Caco-2 (cell line): ENCODE data around the gene PRC1. TPM values are rescaled to one million over a fixed set of nuclear protein-coding genes. Genes with fewer than 3 reads are reported as not detected.

ENCODE experiments used
- BruUV-seq: library from RNA; stranded (reverse); fragments of 400-500 nt; replicated peaks from 2 replicates; lab custom pipeline; 2021; lab: Mats Ljungman, UMichigan
- CTCF ChIA-PET: fragments of 300-600 bp; sonication (Branson Sonifier 250); formaldehyde crosslinking; loops from one replicate; lab custom pipeline; 2022; ENCODE audit warnings: antibody characterized with exemption; lab: Charles Lee
- POLR2A ChIA-PET: fragments of 300-600 bp; sonication (Branson Sonifier 250); formaldehyde crosslinking; loops from one replicate; lab custom pipeline; 2022; ENCODE audit warnings: antibody characterized with exemption; lab: Charles Lee
- DNase-seq, 2 experiments: peaks; one replicate each; pipeline versions ENCODE4 v3.0.0 to v3.0.0-alpha.2; 2020 to 2022
- H3K27me3 ChIP-seq: replicated peaks from 2 replicates; pipeline ENCODE4 v1.6.0; 2011; ENCODE audit warnings: low read length; ENCODE audit not compliant: control insufficient read depth, insufficient read depth
- H3K36me3 ChIP-seq: 2 replicates; pipeline ENCODE4 v1.5.1; 2011; ENCODE audit warnings: low read length; ENCODE audit not compliant: control insufficient read depth, insufficient read depth
- H3K4me1 ChIP-seq: fragments of 250-450 bp; sonication (Bioruptor Pico); 2 replicates; pipeline ENCODE4 v1.5.1; 2020; ENCODE audit warnings: mild to moderate bottlenecking
- H3K4me3 ChIP-seq: 2 replicates; pipeline ENCODE4 v1.5.1; 2011; ENCODE audit warnings: low read depth, mild to moderate bottlenecking, control low read depth, low read length
- H3K9me3 ChIP-seq: fragments of 250-450 bp; sonication (Bioruptor Pico); 2 replicates; pipeline ENCODE4 v1.5.1; 2020; ENCODE audit warnings: mild to moderate bottlenecking, moderate library complexity
- H3K27ac Mint-ChIP-seq: one replicate; pipeline ENCODE4 v1.8.0; 2022; ENCODE audit warnings: mixed read lengths; ENCODE audit not compliant: unreplicated experiment
- H3K27me3 Mint-ChIP-seq: one replicate; pipeline ENCODE4 v1.8.0; 2022; ENCODE audit warnings: mixed read lengths; ENCODE audit not compliant: insufficient read depth, unreplicated experiment
- H3K36me3 Mint-ChIP-seq: one replicate; pipeline ENCODE4 v1.8.0; 2022; ENCODE audit warnings: mild to moderate bottlenecking, mixed read lengths; ENCODE audit not compliant: insufficient read depth, unreplicated experiment
- H3K4me1 Mint-ChIP-seq: one replicate; pipeline ENCODE4 v1.8.0; 2022; ENCODE audit warnings: low read depth, mixed read lengths; ENCODE audit not compliant: unreplicated experiment
- H3K4me3 Mint-ChIP-seq: one replicate; pipeline ENCODE4 v1.8.0; 2022; ENCODE audit warnings: mild to moderate bottlenecking, moderate library complexity, mixed read lengths; ENCODE audit not compliant: unreplicated experiment
- H3K9me3 Mint-ChIP-seq: one replicate; pipeline ENCODE4 v1.8.0; 2022; ENCODE audit warnings: mixed read lengths; ENCODE audit not compliant: unreplicated experiment
- CTCF ChIP-seq, 2 experiments: fragments of 200-600 bp in 1 of 2; IDR thresholded peaks; 1 replicate in 1 of 2; 2 replicates in 1 of 2; pipeline versions ENCODE4 v1.5.1 to v1.8.0; 2011 to 2022; ENCODE audit warnings: antibody characterized with exemption in 1 of 2, control low read depth in 1 of 2, inconsistent platforms in 1 of 2, low read depth in 1 of 2, low read length in 1 of 2, mild to moderate bottlenecking in 1 of 2, moderate library complexity in 1 of 2; ENCODE audit not compliant: insufficient read depth in 1 of 2, severe bottlenecking in 1 of 2, unreplicated experiment in 1 of 2
- intact Hi-C: fragments of 100-400 bp; cut with micrococcal nuclease; formaldehyde crosslinking; loops from one replicate; pipeline ENCODE4 v1.10.0; 2022; ENCODE audit not compliant: unreplicated experiment
- total RNA-seq: library from RNA; stranded (reverse); gene quantifications from 2 replicates; pipeline ENCODE4 v1.2.3, GENCODE V29; 2022

PRC1 gene
- total RNA-seq, 1 experiment from 2014 or later: 145 TPM

GRCh38 chr15:90962021-90962420, 32.3 kb downstream of the PRC1 start:
- no peak overlapping the region for H3K4me3 ChIP-seq
- Mint-ChIP-seq H3K9me3 (no peaks in the 10 kb centered on the region), H3K27ac (no peak overlapping the region), H3K4me3 (no peak overlapping the region), H3K36me3 (peaks cover 76% of the 10 kb centered on the region), H3K4me1 (peaks cover 6% of the 10 kb centered on the region), H3K27me3 (no peaks in the 10 kb centered on the region)
- intact Hi-C loops: no loop called here
- POLR2A ChIA-PET: no interaction called here
- DNase-seq: no peak
- H3K9me3 ChIP-seq: no peaks in the 10 kb centered on the region
- TF ChIP-seq CTCF (IDR thresholded peaks at IDR 0.05; ENCODE audit: insufficient read depth in 1 of 2, low read depth in 1 of 2, low read length in 1 of 2, severe bottlenecking in 1 of 2, unreplicated experiment in 1 of 2): no peak
- no peaks in the 10 kb centered on the region for H3K27me3 ChIP-seq
- BruUV-seq: no TSS peak
- CTCF ChIA-PET: no interaction called here
- H3K4me1 ChIP-seq: no peaks in the 10 kb centered on the region
- peaks cover 1% of the 10 kb centered on the region for H3K36me3 ChIP-seq

GRCh38 chr15:90960298-90961091, 33.8 kb downstream of the PRC1 start:
- CTCF ChIA-PET: no interaction called here
- peaks cover 4% of the 10 kb centered on the region for H3K4me1 ChIP-seq
- intact Hi-C loops: no loop called here
- peak overlapping the region; percentile 45 for H3K27ac Mint-ChIP-seq
- no peaks in the 10 kb centered on the region for H3K27me3 Mint-ChIP-seq
- peaks cover 60% of the 10 kb centered on the region for H3K36me3 Mint-ChIP-seq
- no TSS peak for BruUV-seq
- H3K27me3 ChIP-seq: no peaks in the 10 kb centered on the region
- no peak for TF ChIP-seq CTCF (IDR thresholded peaks at IDR 0.05; ENCODE audit: insufficient read depth in 1 of 2, low read depth in 1 of 2, low read length in 1 of 2, severe bottlenecking in 1 of 2, unreplicated experiment in 1 of 2)
- H3K36me3 ChIP-seq: peaks cover 1% of the 10 kb centered on the region
- H3K4me1 Mint-ChIP-seq: peaks cover 6% of the 10 kb centered on the region
- DNase-seq: no peak
- POLR2A ChIA-PET: no interaction called here
- H3K4me3 ChIP-seq: no peak overlapping the region
- no peak overlapping the region for H3K4me3 Mint-ChIP-seq
- no peaks in the 10 kb centered on the region for H3K9me3 ChIP-seq
- H3K9me3 Mint-ChIP-seq: no peaks in the 10 kb centered on the region

GRCh38 chr15:90959894-90960293, 34.4 kb downstream of the PRC1 start:
- H3K9me3 ChIP-seq: no peaks in the 10 kb centered on the region
- Mint-ChIP-seq H3K4me1 (peaks cover 6% of the 10 kb centered on the region), H3K27me3 (no peaks in the 10 kb centered on the region), H3K27ac (no peak overlapping the region), H3K9me3 (no peaks in the 10 kb centered on the region), H3K36me3 (peaks cover 59% of the 10 kb centered on the region), H3K4me3 (no peak overlapping the region)
- TF ChIP-seq CTCF (IDR thresholded peaks at IDR 0.05; ENCODE audit: insufficient read depth in 1 of 2, low read depth in 1 of 2, low read length in 1 of 2, severe bottlenecking in 1 of 2, unreplicated experiment in 1 of 2): no peak
- POLR2A ChIA-PET: interaction anchor here (0.6 kb wide), 1 partner anchor 17 kb away, joined by 3 read pairs; no protein-coding TSS in a partner anchor
- H3K4me1 ChIP-seq: peaks cover 4% of the 10 kb centered on the region
- H3K36me3 ChIP-seq: peaks cover 1% of the 10 kb centered on the region
- CTCF ChIA-PET: no interaction called here
- no peak overlapping the region for H3K4me3 ChIP-seq
- no peak for DNase-seq
- no peaks in the 10 kb centered on the region for H3K27me3 ChIP-seq
- no TSS peak for BruUV-seq
- intact Hi-C loops: loop anchor here (5.0 kb wide), 1 partner anchor 32 kb away; the partner anchor contains the start of gene PRC1
